Stimulated activated CD4-positive, alpha-beta T cell treated with anti-CD3 and anti-CD28 coated beads, Interleukin-12 subunit alpha, Interleukin-12 subunit beta, amount 100 ng/mL, for 48 hours (primary cell): ENCODE results near the gene BBX.
"Not testable (repeated sequence)": the region's sequence is repeated elsewhere in the genome, so short reads cannot be mapped to it uniquely, and the experiment has no call there.

Experiments
- DNase-seq, 3 donors: peaks; one replicate each; pipeline ENCODE4 v3.0.0-alpha.2; 2020; ENCODE audit warnings: low read depth in 2 of 3, low spot score in 1 of 3

BBX gene

DNA sequence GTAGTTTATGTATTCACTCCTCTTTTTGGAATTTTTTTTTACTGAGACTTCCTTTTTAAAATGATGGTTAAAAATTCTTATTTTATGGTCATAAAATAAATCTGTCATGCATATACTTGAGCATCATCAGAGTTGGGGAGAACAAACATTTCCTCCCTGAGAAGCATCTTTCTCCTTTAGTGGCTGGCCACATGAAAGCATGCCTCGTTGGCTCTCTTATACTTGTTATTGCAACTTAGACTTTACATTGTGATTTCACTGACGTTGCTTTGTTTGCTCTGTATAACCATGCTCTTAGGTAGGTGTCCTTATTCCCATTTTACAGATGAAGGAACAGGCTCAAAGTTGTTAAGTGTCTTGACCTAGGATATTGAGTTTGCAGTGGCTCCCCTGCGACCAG lies 18.1 kb downstream of the BBX start:
- DNase-seq, result no peak

DNA sequence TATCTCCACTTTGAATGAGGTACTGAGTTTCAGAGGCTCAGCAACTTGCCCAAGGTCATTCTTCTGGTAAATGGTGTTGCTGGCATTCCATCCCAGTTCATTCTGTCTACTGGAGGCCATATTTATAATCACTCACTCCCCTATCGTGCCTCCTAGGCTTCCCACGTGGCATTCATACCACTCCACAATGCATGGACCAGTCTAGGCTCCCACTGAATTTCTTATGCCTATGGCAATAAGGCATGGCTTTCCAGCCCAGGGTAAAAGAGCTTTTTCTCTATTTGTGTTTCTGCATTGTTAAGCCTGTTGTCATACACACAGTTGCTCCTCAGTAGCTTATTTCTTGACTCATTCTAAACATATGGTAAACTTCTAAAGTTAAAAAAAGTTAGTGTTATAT lies 19.9 kb downstream of the BBX start:
- DNase-seq, result no peak

DNA sequence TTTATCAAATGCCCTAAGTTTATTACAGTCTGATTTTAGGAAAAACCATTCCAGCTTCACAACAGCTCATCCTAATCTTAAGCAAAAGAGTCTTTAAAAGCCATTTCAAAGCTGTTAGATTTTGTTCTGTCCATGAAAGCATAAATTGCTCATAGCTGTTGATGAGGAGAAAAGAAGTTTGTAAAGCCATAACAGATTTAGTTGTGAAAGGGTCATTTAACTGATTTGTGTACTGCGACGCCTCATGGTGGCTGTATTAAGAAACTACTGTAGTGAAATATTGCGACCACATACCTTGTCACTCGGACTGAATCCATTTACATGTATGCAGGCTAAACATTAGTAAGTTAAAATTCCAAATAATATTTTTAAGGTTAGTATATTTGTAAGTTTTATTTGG lies 20.9 kb downstream of the BBX start:
- no peak for DNase-seq

DNA sequence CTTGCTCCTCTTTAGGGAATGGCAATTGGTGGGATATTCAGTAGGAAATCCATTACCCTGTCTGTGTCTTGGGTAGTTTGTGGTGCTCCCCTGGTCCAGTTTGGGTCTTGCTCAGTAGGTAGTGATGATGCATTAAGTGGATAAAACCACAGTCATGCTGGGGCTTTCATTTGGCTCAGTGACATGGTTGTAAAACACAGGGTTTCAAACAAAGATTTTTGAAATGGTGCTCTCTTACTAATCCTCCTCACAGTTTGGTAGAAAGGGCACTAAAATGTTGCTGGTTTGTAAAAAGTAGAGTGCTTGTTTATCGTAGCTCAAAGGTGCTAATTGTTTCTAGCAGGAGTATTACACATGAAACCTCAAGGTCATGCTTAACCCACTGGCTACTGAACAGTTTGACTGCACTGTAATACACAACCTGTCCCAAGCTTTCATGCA lies 22.9 kb downstream of the BBX start:
- no peak for DNase-seq

DNA sequence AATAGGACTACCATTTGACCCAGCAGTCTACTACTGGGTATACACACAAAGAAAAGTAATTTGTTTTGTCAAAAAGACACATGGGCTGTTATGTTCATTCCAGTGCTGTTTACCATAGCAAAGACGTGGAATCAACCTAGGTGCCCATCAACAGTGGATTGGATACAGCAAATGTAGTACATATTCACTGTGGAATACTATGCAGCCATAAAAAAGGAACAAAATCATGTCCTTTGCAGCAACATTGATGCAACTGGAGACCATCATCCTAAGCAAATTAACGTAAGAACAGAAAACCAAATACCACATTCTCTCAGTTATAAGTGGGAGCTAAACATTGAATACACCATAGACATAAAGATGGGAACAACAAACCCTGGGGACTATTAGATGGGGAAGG lies 25.8 kb downstream of the BBX start:
- DNase-seq, result no peak

DNA sequence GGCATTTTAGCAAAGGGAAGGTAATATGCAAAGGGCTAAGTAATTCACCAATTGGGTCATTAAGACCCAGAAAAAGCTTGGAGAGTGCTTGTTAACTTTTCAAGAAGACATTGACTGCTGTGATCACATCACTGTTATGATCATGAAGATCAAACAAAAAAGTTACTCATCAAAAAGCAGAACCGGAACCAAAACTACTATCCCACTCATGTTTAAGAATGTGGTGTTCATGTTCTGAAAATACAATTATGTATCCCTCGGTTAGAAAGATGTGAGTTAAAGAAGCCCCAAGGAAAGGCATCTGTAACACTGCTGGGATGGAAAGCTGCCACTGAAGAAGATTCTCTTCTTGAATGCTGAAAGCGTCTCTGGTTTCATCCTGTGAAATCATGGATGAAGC lies 32.6 kb downstream of the BBX start:
- DNase-seq, result no peak

DNA sequence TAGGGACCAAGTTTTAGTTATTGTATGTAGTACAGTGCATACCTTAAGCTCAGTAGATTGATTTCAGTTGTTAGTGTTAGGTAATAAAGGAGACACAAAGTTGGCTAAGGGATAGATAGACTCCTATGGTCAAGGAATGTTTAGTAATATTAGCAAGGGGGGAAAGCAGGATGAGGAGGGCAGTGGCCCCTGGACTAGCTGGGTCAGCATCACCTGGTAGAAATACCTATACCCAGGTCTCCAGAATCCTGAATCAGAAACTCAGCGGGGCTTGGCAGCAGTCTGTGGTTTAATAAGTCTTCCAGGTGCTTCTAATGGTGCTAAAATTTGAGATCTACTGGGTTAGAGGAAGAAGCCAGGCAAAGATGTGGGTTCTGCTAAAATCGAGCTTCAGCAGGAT lies 35.0 kb downstream of the BBX start:
- DNase-seq, result no peak

DNA sequence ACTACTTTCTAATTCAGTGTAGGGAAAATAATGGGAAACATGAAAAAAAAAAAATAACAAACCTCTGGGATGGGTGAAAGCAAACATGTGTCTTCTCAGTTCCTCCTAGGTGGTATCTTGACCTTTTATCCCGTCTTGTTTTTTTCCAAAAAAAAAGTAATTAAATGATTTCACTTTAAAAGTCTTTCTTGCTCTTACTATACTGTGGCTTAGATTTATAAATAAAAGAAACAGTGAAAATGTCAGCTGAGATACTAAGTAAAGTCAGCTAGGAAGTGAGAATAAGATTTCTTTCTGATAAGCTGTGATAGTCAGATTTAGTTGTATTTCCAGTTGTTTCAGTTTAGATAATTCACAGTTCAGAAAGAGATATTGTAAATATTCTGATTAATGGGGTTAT lies 37.4 kb downstream of the BBX start:
- no peak for DNase-seq

DNA sequence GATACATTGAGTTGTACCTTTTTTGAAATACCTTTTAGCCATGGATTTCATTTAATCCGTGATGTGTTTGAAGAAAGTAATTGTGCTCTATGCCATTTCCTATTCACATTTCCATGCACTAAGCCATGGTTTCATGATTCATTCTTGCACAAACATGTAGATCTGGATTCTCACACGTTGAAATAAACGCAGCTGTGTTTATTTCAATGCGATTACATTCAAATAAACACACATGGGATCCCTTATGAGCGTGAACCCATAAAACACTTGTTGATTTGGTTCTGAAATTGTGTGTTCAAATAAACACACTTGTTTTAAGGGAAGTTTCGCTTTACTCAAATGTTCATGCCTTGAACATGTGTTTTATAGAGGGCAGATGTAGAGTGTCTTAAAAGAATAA lies 39.2 kb downstream of the BBX start:
- DNase-seq, result no peak

DNA sequence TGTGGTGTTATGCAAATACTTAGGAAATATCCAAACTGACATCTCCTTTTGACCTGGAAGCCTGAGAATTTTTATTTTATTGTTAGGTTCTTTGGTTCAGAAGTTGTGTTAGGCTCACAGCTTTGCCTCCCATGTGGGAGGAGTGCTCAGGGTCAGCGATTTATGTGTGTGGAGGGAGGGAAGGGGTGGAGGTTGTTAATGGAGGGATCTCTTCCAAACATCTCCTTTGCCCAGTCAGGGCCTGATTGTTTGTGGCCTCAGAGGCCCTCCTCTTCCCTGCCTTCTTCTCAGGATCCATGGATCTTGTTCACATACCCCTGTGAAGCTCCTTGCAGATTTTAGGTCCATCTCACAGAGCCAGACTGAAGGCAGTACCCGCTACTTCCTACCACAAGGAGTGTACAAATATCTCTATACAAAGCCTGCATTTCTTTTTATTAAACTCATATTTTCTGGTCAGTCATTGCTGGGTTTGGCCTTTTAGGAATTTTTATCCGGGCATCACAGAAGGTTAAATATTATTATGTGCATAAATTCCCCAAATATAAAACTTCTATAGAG lies 40.3 kb downstream of the BBX start:
- DNase-seq, result no peak

DNA sequence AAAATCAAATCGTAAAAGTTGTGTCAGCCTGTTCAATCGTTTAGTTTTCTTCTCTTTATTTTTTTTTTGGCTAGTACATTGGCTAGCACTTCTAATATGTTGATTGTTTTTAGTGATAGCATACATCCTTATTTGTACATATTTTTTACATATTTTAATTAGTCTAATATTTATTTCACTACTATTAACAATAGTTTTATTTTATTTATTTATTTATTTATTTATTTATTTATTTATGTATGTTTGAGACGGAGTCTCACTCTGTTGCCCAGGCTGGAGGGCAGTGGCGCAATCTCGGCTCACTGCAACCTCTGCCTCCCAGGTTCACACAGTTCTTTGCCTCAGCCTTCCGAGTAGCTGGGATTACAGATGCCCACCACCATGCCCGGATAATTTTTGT lies 42.5 kb downstream of the BBX start:
- not testable (repeated sequence) for DNase-seq

DNA sequence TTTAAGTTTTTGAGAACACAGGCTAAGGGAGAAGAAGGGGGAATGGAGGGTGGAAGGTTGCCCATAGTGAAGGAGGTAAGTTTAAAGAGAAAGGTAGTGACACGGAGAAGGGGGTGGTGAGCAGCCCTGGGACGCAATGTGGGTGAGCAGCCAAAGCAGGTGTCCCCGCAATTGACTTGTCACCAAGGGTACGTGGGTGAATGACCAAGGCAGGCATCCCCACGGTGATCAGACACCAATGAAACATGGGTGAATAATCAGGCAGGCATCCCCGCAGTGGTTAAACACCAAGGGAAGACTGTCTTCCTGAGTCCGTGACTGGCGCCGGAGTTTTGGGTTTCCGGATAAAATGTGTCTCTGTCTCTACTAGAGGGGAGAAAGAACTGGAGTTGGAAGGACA lies 48.3 kb downstream of the BBX start:
- DNase-seq, result not testable (repeated sequence)

DNA sequence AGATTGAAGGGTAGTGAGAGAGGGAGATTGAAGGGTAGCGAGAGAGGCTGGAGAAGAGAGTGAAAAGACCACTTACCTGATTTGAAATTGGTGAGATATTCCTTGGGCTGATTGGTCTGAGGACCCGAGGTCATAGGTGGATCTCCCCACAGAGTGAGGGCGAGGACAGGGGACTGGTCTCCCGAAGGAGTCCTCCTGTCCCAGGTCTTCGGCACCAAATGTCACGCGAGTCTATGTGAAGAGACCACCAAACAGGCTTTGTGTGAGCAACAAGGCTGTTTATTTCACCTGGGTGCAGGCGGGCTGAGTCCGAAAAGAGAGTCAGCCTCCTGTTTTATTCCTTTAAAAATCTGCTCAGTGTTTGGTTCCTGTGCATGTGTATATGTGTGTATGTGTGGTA lies 48.7 kb downstream of the BBX start:
- not testable (repeated sequence) for DNase-seq

DNA sequence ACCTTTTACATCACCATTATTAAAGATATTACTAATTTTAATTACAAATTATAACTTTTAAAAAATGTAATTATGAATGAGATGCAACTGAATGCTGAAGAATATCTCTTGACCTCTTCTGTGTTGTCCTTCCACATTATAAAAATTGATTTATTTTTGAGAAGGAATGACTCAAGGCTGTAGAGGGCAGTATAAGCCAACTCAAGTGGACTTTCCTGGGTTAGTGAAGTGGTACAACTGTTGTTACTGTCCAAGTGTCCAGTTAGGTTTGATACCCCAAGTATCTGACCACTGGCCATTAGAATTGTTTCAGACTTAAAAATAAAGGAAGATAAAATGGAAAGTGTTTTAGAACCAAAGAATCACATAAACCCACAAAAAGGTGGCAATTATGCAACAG lies 51.9 kb downstream of the BBX start:
- no peak for DNase-seq

DNA sequence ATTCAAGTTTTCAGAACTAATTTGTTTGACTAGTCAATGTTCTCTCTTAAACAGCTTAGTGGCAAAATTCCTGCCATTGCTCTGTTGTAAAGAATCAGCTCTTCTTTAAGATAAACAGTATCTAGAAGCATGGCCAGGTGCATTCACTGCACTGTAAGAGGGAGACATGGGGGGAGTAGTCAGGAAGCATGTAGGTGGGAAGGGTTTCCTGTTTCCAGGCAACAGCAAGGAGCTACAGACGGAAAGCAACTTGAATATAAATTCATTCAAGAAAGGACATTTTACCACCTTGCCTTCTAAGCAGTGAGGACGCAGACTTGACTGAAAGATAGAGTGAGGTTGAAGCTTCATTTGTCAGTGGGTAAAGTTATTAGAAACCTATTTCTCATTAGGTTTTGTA lies 55.3 kb downstream of the BBX start:
- DNase-seq, result no peak

DNA sequence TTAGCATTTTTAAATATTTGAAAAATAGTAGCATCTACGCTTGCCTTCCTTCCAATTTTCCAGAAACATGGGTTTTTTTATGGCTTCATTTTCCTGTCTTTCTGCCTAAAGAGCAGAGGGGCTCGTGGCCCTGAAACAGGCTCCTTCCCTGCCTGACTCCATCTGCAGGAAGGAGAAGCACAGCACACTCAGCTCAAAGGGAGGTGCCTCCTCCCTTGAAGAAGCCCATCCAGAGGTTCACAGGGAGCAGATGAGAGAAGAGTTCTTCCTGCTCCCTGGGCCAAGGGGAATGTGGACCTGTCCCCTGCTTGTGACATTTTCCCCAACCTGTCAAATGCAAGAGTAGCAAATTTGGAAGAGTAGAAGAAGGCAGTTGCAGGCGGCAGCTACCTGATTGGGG lies 55.8 kb downstream of the BBX start:
- no peak for DNase-seq

DNA sequence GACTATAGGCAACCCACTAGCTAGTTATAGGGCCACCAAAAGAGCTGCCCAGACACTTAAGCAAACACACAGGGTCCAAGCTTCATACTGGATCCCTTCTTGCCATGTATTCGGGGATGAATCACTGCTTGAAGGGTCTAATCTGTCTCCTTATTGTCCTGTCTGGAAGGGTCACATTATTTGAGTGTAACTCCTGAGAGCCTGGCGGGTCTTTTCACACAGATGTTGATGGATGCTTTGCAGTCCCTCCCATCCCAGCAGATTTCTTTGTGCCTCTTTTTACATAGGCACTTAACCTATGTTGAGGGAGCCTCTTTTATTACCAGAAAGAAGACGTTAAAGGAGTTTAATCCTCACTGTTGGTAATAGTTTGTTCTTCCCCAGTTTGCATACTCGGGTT lies 56.6 kb downstream of the BBX start:
- no peak for DNase-seq

DNA sequence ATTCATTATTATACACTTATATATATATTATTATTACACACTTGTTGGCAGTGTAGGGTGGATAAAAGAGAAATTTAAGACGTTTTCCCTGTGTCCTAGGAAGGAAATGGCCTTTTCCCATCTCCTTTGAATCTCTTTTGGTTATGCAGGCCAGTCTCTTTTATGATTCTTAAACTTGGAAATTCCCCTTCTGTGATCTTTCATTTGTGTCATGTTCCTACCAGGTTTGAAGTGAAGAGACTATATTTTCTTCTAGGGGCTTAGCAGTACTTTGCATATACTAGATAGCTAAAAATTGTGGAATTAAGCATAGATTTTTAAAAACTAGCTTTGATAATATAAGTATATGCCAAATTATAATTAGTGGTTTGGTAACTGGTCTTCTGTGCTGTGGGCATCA lies 58.5 kb downstream of the BBX start:
- DNase-seq, result no peak

DNA sequence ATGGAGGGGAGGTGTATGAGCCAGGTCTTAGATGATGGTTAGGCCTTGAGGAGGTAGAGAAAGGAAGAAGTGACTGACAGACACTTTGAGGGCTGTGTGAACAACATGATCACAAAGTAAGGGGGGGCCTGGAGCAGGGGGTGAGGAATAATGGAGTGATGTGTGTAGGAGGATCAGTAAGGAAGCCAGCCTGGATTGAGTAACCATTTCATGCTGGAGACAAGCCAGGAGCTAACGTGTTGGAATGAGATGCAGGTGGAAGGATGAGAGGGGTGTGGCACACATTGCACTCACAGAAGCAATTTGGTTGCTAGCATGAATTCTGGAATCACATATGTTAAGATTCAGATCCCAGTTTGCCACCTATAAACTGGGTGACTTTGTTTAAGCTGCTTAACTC lies 65.5 kb downstream of the BBX start:
- DNase-seq, result no peak

DNA sequence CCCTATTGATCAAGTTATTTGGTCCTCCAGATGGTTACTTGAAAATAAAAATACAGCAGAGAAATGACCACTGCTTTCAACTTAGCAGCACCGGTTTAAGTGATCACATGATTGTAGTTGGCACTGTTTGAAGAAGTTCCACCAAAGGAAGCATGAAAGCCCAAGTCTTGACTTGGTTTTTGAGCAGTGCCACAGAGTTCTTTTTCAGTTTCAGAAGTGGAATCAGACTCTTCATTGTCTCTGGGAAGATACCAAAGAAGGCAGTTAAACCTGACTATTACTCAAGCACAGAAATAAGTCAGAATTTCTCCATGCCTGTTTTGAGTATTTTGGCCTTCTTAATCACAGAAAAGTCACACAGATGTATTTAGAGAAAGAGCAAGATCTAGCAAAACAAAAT lies 66.7 kb downstream of the BBX start:
- DNase-seq, result no peak

DNA sequence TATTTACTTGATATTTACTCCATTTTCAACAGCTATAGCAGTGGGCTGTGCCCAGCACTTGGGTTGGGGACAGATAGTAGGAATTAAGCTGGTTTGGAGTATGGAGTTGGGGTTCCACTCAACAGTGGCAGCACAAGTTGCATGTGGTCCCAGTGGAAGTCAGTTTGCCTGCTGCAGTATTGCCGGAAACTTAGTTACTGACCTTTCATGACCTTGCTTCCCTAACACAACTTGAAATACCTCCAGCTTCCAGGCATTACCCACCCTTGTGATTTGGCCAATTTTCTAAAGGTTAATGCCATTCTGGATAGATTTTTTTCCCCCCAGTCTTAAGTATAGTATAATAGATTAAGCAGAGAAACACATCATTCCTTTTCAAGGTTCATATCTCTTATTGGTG lies 68.0 kb downstream of the BBX start:
- no peak for DNase-seq

DNA sequence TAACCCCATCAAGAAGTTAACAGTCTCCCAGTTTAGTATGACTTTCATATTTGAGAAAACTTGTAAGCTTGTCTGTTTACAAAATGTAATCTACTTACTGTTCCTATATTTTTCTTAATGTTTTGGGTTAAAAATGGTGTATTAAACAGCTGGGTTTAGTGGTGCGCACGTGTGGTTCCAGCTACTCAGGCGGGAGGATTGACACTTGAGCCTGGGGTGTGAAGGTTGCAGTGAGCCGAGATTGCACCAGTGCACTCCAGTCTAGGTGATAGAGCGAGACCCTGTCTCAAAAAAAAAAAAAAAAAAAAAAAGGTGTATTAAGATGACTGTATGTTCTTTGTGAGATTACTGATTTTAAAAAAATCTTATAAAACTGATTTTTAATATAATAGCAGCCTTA lies 69.3 kb downstream of the BBX start:
- DNase-seq, result no peak

DNA sequence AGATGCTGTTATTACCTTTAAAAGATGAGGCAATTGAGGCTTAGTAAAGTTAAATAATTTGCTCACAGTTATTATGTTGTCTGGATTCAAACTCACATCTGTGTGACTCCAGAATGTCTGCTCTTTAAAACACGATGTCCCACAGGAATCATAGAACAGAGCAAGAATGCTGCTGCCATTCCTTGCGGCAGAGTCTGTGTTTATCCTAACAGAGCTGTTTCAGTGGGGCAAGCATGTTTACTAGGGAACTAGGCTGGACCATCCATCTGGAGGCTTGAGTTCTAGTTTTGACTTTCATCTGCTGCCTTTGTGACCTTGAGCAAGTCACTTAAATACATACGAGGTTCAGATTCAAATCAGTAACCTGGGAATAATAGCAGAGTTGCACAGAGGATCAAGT lies 72.1 kb downstream of the BBX start:
- DNase-seq, result no peak

DNA sequence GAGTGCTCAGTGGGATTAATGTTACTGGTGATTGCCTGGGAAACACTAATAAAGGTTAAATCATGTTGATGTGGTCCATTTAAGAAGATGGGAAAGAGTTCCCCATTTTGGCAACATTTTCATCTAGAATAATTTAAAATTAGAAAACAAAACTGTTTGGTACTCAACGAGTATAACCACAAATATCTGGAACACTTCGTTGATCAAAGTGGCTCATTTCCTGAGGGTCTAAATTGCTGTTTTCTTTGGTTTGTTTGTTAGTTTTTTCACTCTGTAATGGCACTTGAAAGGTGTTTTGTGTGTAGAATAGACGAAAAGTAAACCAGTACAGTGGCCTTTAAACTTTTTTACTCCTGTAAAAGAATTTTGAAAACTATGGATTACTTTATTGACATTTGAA lies 73.9 kb downstream of the BBX start:
- DNase-seq, result no peak
